Measurements from ENCODE around the gene NTN4. TPM values are rescaled to one million over a fixed set of nuclear protein-coding genes. Genes with fewer than 3 reads are reported as not detected.
"Not testable (repeated sequence)": the region's sequence is repeated elsewhere in the genome, so short reads cannot be mapped to it uniquely, and the experiment has no call there.

Gene NTN4
- 10 to 100 TPM in 11 of 12 donors, not detected in 1; 20.4 to 55.4 (median 50.0) TPM for polyA plus RNA-seq (ENCODE audit: insufficient read length in 12 of 12)
- long read RNA-seq, donor 1, partial matches to known transcripts = 0 of 3 reads
- long read RNA-seq, donor 1, other reads (novel, unspliced or antisense) = 0 of 3 reads
- long read RNA-seq, donor 2, transcript NTN4-201 (10 exons, 3,615 nt) = major isoform, 9 of 9 reads
- long read RNA-seq, donor 2, partial matches to known transcripts = 0 of 9 reads
- long read RNA-seq, donor 2, other reads (novel, unspliced or antisense) = 0 of 9 reads
- long read RNA-seq, donor 3, partial matches to known transcripts = 0 of 2 reads
- long read RNA-seq, donor 3, other reads (novel, unspliced or antisense) = 0 of 2 reads
- long read RNA-seq, donor 4, partial matches to known transcripts = 0 of 1 reads
- long read RNA-seq, donor 4, other reads (novel, unspliced or antisense) = 0 of 1 reads
- long read RNA-seq, donor 5 = 0 reads
- long read RNA-seq, donor 6, transcript NTN4-201 (10 exons, 3,615 nt) = major isoform, 5 of 5 reads
- long read RNA-seq, donor 6, partial matches to known transcripts = 0 of 5 reads
- long read RNA-seq, donor 6, other reads (novel, unspliced or antisense) = 0 of 5 reads
- long read RNA-seq, donor 7, transcript NTN4-201 (10 exons, 3,615 nt) = major isoform, 7 of 7 reads
- long read RNA-seq, donor 7, partial matches to known transcripts = 0 of 7 reads
- long read RNA-seq, donor 7, other reads (novel, unspliced or antisense) = 0 of 7 reads
- long read RNA-seq, donor 8, transcript NTN4-201 (10 exons, 3,615 nt) = major isoform, 6 of 6 reads
- long read RNA-seq, donor 8, partial matches to known transcripts = 0 of 6 reads
- long read RNA-seq, donor 8, other reads (novel, unspliced or antisense) = 0 of 6 reads
- long read RNA-seq, donor 9, partial matches to known transcripts = 0 of 1 reads
- long read RNA-seq, donor 9, other reads (novel, unspliced or antisense) = 0 of 1 reads
- long read RNA-seq, donor 10, transcript NTN4-201 (10 exons, 3,615 nt) = major isoform, 7 of 7 reads
- long read RNA-seq, donor 10, partial matches to known transcripts = 0 of 7 reads
- long read RNA-seq, donor 10, other reads (novel, unspliced or antisense) = 0 of 7 reads
- long read RNA-seq, donor 11, transcript NTN4-201 (10 exons, 3,615 nt) = major isoform, 7 of 7 reads
- long read RNA-seq, donor 11, partial matches to known transcripts = 0 of 7 reads
- long read RNA-seq, donor 11, other reads (novel, unspliced or antisense) = 0 of 7 reads

DNA sequence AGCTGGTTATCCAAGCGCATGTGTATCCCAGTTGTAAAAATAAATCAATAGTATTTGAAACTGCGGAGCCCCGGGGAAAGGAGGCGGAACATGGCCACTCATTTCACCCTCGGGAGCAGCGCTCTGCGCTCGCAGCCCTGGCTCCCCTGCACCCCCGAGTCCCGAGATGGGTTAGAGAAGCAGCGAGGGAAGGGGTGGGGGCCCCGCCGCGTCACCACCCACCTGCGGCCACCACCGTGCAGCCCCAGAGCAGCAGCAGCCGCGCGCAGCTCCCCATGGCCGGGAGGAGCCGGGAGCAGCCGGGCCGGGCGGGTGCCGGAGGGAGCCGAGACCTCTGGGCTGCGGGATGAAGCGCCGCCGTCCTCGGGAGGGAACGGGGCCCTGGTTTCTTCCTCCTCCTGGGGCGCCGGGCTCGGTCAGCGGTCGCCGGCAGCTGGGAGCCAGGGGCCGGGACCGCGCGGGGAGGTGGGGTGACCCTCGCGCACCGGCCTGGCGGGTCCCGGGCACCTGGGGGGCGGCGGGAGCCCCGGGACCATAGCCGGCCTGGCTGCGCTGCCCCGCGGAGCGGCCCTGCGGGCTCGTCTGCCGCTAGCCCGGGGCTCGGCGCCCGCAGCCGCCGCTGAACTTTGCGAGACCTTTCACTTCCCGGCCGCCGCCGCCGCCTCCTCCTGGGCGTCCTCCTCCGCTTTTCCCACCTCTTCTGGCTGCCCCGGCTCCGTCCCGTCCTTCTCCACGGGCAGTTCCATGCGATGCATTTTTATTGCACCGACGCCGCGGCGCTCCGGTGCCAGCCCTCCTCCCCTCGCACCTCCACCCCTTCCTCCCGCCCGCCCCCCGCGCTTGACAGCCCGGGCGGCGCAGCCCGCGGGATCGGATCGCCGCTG lies at the start of gene NTN4:
TSS of gene NTN4 (minus strand) at position 732 of the 884 bp plus-strand sequence. CDS start at position 277, 455 bp downstream.
- DNase-seq = peak; percentile 22

- no peak for DNase-seq
These were observed 47.6 kb upstream of the NTN4 start for GRCh38 chr12:95838125-95838524.

GRCh38 chr12:95837240-95838038 lies 46.9 kb upstream of the NTN4 start:
- DNase-seq = no peak

GRCh38 chr12:95836630-95837239 lies 46.2 kb upstream of the NTN4 start:
- DNase-seq = no peak

- no peak for DNase-seq
These were observed 45.6 kb upstream of the NTN4 start for GRCh38 chr12:95836185-95836609.

DNA sequence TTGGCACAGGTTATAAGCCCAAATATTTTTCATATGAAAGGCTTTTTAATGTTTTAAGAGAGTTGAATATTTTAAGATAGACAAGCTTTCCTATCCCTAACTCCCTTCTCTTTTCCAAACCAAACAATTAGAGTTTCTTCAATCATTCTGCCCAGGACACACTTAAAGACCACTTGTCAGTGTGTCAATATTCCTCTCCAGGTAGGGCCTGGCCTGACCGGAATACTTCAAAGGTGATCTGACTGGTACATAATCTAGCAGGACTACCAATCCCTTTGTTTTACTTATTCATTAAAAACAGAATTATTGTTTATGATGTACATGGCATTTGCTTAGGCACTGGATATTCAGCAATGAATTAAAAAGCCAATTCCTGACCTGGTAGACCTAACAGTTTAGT lies 44.0 kb upstream of the NTN4 start:
- no peak for DNase-seq

DNA sequence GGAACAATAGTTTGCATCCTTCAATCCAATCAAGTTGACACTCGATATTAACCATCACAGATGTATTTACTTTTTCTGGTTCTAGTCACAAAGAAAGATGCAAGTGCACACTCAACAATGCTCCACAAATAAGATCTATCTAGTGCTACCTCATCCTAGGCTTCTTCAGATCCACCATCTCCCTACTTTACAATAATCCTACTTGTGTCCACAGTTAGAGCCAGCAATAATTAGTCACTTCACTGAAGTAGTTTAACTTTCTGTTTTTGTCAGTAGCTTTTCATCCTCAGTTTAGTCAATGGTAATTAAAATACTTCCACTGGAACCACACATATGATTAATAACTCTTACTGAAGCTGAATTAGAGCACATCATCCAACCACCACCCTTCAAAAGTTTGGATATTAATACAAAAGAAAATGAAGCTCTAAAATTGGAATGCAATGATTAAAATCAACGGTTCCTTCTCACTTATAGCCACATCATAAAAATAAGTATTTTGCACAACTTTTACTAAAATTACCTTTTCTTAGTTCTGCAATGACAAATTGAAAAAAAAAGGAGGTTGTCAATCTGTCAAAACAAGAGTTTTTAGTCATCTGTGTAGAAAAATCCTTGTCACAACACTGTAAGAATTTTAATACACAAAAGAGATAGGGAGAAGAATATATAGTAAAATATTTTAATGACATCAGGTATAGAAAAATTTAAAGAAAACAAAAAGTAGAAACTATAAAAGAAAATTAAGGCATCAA lies 39.9 kb upstream of the NTN4 start:
- DNase-seq = no peak

- no peak for DNase-seq
These were observed 38.8 kb upstream of the NTN4 start for GRCh38 chr12:95829395-95829794.

GRCh38 chr12:95820096-95820703 lies 29.6 kb upstream of the NTN4 start:
- DNase-seq = no peak

GRCh38 chr12:95815632-95816212 lies 25.2 kb upstream of the NTN4 start:
- DNase-seq = no peak

DNA sequence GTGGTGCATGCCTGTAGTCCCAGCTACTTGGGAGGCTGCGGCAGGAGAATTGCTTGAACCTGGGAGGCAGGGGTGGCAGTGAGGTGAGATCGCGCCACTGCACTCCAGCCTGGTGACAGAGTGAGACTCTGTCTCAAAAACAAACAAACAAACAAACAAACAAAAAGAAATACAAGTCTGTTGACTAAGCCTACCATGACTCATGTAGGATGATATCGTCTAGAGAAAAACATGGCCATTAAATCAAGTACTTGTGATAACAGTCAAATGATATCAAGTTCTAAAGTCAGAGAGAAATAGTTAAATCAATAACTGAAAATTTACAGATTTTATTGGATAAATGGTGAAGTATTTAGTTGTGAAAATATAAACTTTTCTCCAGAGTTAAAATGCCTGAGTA lies 21.6 kb upstream of the NTN4 start:
- not testable (repeated sequence) for DNase-seq

GRCh38 chr12:95810411-95810810 lies 19.8 kb upstream of the NTN4 start:
- no peak for DNase-seq

DNA sequence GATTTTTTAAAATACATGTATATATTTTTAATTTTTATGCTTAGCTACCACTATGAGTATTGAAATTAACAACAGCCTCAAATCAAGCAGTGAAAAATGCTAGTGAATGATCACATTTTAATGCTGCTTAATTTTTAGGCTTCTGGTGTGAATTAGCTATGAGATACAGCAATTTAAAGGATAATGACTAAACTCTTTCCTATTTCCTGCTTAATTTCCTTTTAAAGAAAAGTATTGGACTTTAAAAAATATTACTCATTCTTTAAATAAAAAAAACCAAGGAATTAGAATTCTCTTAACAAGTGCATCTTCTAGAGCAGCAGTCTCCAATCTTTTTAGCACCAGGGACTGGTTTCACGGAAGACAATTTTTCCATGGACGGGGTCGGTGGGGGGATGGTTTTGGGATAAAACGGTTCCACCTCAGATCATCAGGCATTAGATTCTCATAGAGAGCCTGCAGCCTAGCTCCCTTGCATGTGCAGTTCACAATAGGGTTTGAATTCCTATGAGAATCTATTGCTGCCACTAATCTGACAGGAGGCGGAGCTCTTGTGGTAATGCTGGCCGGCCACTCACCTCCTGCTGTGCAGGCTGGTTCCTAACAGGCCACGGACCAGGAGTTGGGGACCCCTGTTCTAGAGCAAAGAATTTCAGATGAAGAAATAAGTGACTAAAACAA lies 18.6 kb upstream of the NTN4 start:
- no peak for DNase-seq

GRCh38 chr12:95808146-95808545 lies 17.6 kb upstream of the NTN4 start:
- DNase-seq = no peak

DNA sequence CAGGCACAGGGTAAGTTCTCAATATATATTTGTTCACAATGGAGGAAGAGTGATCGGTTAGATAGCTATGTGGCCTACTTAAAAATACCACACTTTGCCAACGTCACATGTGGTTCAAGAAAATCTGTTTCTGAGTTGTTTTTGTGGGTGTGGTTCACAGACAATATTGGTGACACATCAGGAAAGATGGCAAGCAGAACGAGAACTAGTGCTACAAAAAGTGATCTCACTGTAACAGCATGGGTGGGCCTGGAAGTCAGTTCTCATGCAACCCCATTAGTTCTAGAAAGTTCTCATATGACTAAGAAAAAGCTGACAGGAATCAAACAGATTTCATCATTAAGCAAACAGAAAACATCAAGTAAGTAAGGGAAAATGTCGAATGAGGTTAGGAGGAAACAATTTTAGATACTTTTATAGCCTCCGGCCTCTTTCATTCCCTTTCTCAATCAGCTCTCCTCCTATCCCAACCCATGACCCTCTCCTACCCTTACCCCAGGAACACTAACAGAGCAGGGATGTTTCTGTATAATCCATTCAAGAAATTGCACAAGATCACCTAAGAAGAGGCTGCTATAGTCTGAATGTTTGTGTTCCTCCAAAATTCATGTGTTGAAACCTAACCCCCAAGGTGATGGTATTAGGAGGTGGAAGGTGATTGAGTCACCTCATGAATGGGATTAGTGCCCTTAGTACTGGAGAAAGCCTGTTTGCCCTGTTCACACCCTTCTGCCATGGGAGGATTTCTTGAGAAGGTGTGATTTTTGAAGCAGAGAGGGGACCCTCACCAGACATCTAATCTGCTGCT lies 15.5 kb upstream of the NTN4 start:
- no peak for DNase-seq

- no peak for DNase-seq
These were observed 13.7 kb upstream of the NTN4 start for GRCh38 chr12:95804291-95804690.

Measured in muscle of arm (tissue), 14 donors.